ENCODE results near the gene CTBP2. TPM values are rescaled to one million over a fixed set of nuclear protein-coding genes. Genes with fewer than 3 reads are reported as not detected.

CTBP2 gene
- total RNA-seq, 1 experiment from 2014 or later: 191 TPM

DNA sequence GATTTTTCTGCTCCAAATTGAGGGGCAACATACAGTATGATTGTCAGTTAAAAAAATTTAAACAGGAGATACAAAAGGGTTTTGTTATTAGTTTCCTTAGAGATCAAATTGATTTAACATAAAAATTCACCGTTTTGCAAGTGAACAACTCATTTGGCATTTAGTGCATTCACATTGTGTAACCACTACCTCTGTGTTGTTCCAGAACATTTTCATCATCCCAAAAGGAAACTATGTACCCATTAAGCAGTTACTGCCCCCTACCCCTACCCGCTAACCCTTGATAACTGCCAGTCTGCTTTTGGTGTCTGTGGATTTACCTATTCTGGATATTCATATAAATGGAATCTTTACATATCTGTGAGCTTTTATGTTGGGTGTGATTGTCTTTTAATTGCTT lies 215.4 kb downstream of the CTBP2 start:
- H3K4me3 Mint-ChIP-seq: peak overlapping the region; percentile 19
- H3K9me3 Mint-ChIP-seq: no peaks in the 10 kb centered on the region
- ATAC-seq (no peak), DNase-seq (ENCODE audit: low spot score) (no peak)
- CTCF ChIA-PET: no interaction called here
- H3K27ac Mint-ChIP-seq: 0 out of 2 replicates have a peak overlapping the region, but pooled peaks have one; percentile 43
- no peaks in the 10 kb centered on the region for H3K27me3 Mint-ChIP-seq (ENCODE audit: low read depth)
- TF ChIP-seq NFYB (CRISPR knock-in tag; conservative IDR thresholded peaks at IDR 0.05; ENCODE audit: low read depth): no peak
- TF ChIP-seq ZNF138 (CRISPR knock-in tag; conservative IDR thresholded peaks at IDR 0.05): no peak
- no peak for TF ChIP-seq IRF1 (CRISPR knock-in tag; IDR thresholded peaks at IDR 0.05)
- TF ChIP-seq, protein P1, sequence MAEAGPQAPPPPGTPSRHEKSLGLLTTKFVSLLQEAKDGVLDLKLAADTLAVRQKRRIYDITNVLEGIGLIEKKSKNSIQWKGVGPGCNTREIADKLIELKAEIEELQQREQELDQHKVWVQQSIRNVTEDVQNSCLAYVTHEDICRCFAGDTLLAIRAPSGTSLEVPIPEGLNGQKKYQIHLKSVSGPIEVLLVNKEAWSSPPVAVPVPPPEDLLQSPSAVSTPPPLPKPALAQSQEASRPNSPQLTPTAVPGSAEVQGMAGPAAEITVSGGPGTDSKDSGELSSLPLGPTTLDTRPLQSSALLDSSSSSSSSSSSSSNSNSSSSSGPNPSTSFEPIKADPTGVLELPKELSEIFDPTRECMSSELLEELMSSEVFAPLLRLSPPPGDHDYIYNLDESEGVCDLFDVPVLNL (CRISPR knock-in tag; IDR thresholded peaks at IDR 0.05; ENCODE audit: borderline replicate concordance, low read depth): no peak
- TF ChIP-seq SMAD4 (CRISPR knock-in tag; IDR thresholded peaks at IDR 0.05): no peak
- TF ChIP-seq, protein P2, sequence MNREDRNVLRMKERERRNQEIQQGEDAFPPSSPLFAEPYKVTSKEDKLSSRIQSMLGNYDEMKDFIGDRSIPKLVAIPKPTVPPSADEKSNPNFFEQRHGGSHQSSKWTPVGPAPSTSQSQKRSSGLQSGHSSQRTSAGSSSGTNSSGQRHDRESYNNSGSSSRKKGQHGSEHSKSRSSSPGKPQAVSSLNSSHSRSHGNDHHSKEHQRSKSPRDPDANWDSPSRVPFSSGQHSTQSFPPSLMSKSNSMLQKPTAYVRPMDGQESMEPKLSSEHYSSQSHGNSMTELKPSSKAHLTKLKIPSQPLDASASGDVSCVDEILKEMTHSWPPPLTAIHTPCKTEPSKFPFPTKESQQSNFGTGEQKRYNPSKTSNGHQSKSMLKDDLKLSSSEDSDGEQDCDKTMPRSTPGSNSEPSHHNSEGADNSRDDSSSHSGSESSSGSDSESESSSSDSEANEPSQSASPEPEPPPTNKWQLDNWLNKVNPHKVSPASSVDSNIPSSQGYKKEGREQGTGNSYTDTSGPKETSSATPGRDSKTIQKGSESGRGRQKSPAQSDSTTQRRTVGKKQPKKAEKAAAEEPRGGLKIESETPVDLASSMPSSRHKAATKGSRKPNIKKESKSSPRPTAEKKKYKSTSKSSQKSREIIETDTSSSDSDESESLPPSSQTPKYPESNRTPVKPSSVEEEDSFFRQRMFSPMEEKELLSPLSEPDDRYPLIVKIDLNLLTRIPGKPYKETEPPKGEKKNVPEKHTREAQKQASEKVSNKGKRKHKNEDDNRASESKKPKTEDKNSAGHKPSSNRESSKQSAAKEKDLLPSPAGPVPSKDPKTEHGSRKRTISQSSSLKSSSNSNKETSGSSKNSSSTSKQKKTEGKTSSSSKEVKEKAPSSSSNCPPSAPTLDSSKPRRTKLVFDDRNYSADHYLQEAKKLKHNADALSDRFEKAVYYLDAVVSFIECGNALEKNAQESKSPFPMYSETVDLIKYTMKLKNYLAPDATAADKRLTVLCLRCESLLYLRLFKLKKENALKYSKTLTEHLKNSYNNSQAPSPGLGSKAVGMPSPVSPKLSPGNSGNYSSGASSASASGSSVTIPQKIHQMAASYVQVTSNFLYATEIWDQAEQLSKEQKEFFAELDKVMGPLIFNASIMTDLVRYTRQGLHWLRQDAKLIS (CRISPR knock-in tag; IDR thresholded peaks at IDR 0.05; ENCODE audit: borderline replicate concordance): no peak
- TF ChIP-seq JAZF1 (CRISPR knock-in tag; IDR thresholded peaks at IDR 0.05): no peak
- no peak for TF ChIP-seq ZNF512 (CRISPR knock-in tag; IDR thresholded peaks at IDR 0.05; ENCODE audit: borderline replicate concordance)
- no peak for TF ChIP-seq NR1H2 (CRISPR knock-in tag; IDR thresholded peaks at IDR 0.05)
- TF ChIP-seq, protein P3, sequence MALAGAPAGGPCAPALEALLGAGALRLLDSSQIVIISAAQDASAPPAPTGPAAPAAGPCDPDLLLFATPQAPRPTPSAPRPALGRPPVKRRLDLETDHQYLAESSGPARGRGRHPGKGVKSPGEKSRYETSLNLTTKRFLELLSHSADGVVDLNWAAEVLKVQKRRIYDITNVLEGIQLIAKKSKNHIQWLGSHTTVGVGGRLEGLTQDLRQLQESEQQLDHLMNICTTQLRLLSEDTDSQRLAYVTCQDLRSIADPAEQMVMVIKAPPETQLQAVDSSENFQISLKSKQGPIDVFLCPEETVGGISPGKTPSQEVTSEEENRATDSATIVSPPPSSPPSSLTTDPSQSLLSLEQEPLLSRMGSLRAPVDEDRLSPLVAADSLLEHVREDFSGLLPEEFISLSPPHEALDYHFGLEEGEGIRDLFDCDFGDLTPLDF (CRISPR knock-in tag; IDR thresholded peaks at IDR 0.05): no peak
- no peak for TF ChIP-seq AR (CRISPR knock-in tag; IDR thresholded peaks at IDR 0.05)
- TF ChIP-seq USF1 (CRISPR knock-in tag; IDR thresholded peaks at IDR 0.05): no peak
- no peak for TF ChIP-seq TCF7 (CRISPR knock-in tag; IDR thresholded peaks at IDR 0.05; ENCODE audit: low read depth)
- H3K36me3 Mint-ChIP-seq: no peaks in the 10 kb centered on the region
- POLR2A ChIA-PET: no interaction called here
- peaks cover 41% of the 10 kb centered on the region for H3K4me1 Mint-ChIP-seq

All from WTC11 (cell line).